Measurements from ENCODE around the gene SLC7A7.
"Not testable (repeated sequence)": the region's sequence is repeated elsewhere in the genome, so short reads cannot be mapped to it uniquely, and the experiment has no call there.

The SLC7A7 gene

GRCh38 chr14:22786685-22787084 is 28.6 kb downstream of the SLC7A7 start:
- DNase-seq, result no peak

GRCh38 chr14:22781301-22781991 is 33.8 kb downstream of the SLC7A7 start:
- DNase-seq, result no peak

DNA sequence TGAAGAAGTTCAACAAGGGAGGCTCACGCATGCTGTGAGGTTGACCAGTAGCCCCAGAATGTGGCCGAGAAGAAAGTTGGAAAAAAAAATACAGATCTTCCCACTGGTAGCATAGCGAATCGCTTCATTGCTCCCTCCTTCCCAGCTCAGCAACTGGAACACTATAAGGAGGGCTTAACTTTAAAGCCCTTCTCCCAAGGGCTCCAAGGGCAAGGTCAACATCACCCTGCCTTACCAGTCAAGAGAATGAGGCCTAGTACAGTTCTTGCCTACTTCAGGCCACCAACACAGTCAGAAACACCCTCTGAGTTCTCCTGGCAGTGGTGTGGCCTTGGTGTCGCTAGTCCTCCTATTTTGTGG is 34.3 kb downstream of the SLC7A7 start:
- no peak for DNase-seq

- no peak for DNase-seq
Measured at GRCh38 chr14:22780105-22780679, 35.0 kb downstream of the SLC7A7 start.

DNA sequence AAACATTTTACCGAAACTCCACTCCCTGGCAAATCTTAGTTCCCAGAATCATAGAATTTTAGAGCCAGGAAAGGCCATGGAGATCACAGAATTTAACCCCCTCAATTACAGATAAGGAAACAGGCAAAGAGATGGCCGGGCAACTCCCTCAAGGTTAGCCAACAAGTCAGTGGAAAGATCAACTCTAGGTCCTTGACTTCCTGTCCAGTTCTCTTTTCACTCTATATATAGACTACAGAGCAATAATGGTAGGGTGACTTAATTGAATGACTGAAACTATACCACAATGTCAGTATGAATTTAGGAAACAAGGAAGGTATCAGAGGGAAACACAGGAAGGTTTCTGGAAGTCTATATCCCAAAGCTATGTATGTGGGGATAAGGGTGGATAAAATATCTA is 37.2 kb downstream of the SLC7A7 start:
- no peak for DNase-seq

DNA sequence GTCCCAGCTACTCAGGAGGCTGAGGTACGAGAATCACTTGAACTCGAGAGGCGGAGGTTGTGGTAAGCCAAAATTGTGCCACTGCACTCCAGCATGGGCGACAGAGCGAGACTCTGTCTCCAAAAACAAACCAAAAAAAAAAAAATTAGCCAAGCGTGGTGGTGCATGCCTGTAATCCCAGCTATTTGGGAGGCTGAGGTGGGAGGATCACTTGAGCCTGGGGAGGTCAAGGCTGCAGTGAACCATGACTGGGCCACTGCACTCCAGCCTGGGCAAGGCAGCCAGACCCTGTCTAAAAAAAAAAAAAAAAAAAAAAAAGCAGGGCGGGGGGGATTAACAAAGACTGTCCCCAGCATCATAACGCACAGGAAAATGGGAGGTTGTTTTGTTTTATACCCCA is 38.4 kb downstream of the SLC7A7 start:
- not testable (repeated sequence) for DNase-seq

DNA sequence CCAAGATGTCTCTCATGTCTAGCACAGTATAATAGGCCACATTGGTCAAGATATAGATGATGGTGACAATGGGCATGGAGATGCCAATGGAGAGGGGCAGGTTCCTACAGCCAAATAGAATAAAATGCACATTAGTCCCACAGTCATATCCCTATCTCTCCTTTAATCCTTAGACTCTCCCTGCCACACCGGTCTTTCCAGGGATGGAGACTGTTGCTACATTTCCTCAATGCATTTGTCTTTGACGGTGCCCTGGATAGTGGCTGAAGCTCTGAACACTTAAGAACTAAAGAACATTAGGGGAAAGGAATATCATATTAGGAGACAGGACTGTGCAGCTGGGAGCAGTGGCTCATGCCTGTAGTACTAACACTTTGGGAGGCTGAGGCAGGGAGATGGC is 39.0 kb downstream of the SLC7A7 start:
- DNase-seq, result no peak

- no peak for DNase-seq
Measured at GRCh38 chr14:22774011-22774706, 41.1 kb downstream of the SLC7A7 start.

DNA sequence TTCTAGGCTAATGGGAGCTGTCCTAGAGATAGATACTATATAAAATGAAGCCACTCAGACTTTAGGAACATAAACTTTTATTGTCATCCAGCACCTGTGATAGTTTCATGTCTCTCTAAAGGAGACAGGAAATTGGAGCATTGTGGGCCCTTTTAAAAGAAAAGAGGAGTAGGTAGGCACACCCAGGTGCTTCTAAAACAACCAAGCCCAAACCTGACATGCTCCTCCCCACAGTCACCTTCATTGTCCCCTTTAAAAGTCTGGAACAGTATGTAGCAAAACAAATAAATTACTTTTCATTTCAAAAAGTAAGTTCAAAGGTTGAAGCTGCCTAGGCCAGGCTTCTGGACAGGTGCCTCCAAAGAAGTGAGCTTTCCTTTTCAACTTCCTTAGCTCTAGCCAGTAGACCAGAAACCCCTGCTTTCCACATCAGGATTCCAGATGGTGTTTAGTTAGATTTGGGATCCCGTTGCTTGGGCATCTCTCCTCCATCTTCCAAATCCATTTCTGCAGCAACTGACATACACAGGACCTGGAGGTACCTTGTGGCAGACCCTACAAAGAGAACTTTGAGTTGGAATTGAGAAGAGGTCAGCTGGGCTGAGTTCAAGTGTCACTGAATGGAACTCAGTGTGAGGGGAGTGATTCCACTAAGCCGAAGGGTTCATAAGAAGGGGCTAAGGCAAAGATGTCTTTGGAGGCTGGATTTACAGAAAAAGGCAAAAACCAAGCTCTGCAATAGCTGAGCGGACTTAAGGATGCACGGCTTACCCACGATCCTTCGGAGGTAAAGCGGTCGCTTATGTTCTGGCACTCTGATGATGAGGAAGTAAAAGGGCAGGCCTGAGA is 41.8 kb downstream of the SLC7A7 start:
- no peak for DNase-seq

DNA sequence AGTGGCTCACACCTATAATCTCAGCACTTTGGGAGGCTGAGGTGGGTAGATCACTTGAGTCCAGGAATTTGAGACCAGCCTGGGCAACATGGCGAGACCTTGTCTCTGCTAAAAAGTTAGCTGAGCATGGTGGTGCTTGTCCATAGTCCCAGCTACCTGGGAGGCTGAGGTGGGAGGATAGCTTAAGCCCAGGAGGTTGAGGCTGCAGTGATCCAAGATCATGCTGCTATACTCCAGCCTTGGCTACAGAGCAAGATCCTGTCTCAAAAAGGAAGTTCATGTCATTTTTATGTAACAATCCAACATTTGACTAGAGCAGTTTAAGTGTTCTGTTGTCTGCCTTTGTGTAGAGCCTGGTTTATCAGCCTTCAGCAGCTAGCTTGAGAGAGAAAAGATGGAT is 42.5 kb downstream of the SLC7A7 start:
- DNase-seq, result no peak

- DNase-seq, result no peak
Measured at GRCh38 chr14:22770481-22771187, 44.6 kb downstream of the SLC7A7 start.

DNA sequence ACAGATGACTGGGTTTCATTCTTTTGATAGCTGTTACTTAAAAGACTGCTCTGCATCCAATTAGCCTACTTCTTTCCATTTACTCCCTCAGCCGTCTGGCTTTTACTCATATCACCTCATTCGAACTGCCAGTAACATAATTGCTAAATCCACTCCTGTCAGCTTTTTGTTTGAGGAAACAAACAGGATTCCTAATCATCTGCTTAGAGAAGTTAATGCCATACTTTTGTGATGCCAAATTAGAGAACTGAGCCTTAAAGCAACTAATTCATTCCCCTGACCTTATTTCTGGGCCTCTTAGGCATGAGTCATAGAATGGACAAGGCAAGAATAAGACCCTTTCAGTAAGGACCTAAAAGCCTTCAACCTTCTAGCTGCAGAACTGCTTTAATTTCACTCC is 45.9 kb downstream of the SLC7A7 start:
- DNase-seq, result no peak

DNA sequence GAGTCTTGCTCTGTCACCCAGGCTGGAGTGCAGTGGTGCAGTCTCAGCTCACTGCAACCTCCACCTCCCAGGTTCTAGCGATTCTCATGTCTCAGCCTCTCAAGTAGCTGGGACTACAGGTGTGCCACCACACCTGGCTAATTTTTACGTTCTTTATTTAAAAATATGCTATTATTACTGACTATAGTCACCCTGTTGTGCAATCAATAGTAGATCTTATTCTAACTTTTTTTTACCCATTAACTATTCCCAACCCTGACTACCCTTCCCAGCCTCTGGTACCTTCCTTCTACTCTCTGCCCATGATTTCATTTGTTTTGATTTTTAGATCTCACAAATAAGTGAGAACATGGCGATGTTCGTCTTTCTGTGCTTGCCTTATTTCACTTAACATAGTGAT is 46.3 kb downstream of the SLC7A7 start:
- no peak for DNase-seq

DNA sequence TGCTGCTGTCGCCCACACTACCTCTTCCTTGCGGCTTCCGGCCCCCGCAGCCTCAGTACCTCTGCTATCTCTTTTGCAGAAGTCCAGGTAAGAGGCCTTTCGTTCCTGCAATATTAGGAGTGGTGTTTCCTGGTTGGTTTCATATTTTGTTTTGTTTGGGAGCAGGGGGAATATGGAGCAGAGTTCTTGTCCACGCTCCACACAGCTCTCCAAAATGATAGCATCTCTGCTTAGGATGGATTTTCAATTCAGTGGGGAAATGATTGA is 48.0 kb downstream of the SLC7A7 start:
- no peak for DNase-seq

- peak; percentile 95 for DNase-seq
Measured at GRCh38 chr14:22766457-22767322, 48.5 kb downstream of the SLC7A7 start, which contains the start of gene OXA1L. TSS of gene OXA1L (plus strand) at chr14:22766688. CDS start at chr14:22766702, 14 bp downstream.

- no peak for DNase-seq
Measured at GRCh38 chr14:22764382-22764781, 50.9 kb downstream of the SLC7A7 start.

- DNase-seq, result no peak
Measured at GRCh38 chr14:22761734-22762133, 53.5 kb downstream of the SLC7A7 start.

DNA sequence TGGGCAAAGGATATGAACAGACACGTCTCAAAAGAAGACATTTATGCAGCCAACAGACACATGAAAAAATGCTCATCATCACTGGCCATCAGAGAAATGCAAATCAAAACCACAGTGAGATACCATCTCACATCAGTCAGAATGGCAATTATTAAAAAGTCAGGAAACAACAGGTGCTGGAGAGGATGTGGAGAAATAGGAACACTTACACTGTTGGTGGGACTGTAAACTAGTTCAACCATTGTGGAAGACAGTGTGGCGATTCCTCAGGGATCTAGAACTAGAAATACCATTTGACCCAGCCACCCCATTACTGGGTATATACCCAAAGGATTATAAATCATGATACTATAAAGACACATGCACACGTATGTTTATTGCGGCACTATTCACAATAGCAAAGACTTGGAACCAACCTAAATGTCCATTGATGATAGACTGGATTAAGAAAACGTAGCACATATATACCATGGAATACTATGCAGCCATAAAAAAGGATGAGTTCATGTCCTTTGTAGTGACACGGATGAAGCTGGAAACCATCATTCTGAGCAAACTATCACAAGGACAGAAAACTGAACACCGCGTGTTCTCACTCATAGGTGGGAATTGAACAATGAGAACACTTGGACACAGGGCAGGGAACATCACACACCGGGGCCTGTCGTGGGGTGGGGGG is 57.1 kb downstream of the SLC7A7 start:
- not testable (repeated sequence) for DNase-seq

- no peak for DNase-seq
Measured at GRCh38 chr14:22753586-22753985, 61.6 kb downstream of the SLC7A7 start.

- no peak for DNase-seq
Measured at GRCh38 chr14:22752422-22752821, 62.8 kb downstream of the SLC7A7 start.

- no peak for DNase-seq
Measured at GRCh38 chr14:22748631-22749068, 66.6 kb downstream of the SLC7A7 start.

Data from SHP77 treated with DMSO at 0.1 percent for 48 hours (cell line).